Hippocampal formation (tissue), 2 donors: ENCODE measurements around the gene BCL11B.

Experiments used
- DNase-seq, 2 donors: peaks; one replicate each; lab custom pipeline; 2025; lab: John Stamatoyannopoulos, UW

Gene BCL11B

DNA sequence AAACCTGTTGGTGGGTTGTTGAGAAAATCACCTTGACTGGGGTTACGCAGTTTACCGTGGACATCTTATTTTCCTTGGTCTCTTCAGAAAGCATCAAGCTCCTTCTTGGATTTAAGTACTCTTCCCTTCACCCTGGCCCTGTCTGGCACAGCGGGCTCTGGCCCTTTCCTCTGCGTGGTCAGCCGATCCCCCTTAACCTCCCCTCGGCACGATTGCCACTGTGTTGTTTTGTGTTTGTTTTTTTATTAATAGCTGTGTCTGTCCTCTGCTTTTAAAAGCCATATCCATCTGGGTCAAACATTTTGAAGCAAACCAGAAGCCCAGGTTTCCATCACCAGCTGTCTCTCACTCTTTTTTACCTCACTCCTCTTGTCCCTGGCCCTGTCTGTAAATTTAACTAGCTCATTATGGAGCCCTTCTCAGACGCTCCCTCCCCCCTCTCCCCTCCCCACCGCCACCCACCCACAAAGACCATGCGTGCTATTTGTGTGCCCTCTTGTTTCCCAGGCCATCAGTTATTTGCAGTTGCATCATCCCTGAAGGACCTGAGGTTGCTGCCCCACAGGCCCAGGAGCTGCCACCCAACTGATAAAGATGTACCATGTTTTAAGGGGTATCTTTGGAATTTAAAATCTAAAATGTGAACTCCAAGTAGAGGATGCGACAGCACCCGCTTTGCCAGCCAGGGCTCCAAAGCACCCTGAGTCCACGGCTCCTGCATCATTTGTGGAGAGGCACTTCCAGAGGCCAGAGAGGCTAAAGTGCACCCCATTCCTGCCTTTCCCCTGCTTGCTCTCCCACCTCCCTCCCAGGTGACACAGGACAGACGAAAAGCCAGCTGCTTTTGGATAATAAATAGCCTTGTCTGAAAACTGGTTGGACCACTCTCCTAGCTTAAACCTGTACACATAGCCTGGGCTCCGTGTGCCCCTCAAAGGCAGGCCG lies 3.9 kb downstream of the BCL11B start:
- DNase-seq: no peak

- DNase-seq: no peak
Observed at GRCh38 chr14:99267381-99267780, 4.6 kb downstream of the BCL11B start.

DNA sequence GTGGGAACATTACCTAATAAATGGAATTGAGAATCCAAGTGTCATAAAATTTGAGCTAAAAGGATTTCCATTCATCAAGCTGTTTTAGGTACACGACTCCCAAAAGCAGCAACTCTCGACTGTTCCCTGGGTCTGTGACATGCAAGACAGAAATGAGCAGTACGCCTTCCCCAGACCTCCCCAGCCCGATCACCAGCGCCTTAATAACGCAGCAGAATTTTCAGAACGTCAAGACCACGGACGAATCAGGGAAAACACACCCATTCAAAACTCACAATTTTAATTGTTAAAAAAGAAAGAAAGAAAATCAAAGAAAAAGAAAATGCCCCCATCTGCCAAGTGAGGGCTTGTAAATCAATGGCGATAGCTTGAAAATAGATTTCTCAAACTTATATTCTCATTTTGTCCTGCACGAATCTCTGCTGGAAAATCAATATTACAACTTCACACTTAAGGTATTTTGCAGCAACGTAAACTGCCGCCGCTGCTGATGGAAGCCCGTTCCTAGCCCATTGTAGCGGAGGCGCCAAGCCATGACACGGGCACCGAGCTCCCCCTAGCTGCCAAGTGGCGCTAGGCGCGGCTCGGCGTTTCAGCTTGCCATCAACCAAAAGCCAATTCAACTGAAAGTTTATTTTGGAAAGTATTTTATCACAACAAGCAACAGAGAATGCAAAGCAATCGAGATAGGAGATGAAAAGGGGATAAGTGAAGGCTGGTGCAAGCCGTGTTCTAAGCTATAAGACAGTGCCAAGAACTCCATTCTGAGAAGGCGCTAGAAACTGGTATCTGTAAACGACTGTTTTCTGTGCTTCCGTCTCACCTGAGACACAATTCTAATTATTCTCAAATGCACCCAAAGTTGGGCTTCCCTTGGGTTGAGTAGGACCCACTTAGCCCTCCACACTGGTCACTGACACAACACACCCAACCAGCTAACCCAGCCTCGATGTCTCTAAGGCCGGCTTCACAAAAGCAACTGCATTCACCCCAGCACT lies 5.5 kb downstream of the BCL11B start:
- DNase-seq: peak; percentile 61 to 76

- no peak for DNase-seq
Observed at GRCh38 chr14:99265571-99265970, 6.4 kb downstream of the BCL11B start.

- DNase-seq: no peak
Observed at GRCh38 chr14:99264691-99265450, 7.1 kb downstream of the BCL11B start.

DNA sequence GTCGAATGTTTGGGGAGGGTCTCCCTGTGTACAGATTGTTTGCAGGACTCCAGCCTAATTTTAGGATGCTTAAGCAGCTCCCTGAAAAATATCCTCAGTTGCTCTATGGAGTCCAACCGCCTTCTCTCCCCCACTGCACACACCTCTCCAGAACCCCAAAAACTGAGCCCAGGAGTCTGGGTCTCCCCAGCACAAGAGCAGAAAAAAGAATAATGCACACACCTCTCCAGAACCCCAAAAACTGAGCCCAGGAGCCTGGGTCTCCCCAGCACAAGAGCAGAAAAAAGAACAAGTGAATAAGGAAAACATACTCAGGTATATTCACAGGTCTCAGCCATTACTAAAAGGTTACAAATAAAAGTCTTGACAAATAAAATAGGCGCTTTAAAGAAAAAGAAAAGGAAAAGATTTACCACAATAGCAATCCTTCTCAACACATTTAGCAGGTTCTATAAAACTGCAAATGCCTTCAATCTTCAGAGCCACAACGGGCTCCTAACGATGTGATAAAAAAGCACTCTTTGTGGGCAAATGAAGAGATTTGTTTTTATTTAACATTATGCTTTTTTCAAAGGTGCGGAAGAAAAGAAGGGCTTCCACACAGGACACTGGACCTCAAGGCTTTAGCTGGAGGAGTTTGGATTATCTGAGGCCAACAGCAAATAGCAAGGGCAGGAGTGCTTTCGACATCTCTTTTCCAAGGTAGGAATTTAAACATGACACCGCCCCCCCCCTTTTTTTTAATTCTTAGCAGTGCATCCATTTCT lies 8.2 kb downstream of the BCL11B start:
- DNase-seq: no peak

DNA sequence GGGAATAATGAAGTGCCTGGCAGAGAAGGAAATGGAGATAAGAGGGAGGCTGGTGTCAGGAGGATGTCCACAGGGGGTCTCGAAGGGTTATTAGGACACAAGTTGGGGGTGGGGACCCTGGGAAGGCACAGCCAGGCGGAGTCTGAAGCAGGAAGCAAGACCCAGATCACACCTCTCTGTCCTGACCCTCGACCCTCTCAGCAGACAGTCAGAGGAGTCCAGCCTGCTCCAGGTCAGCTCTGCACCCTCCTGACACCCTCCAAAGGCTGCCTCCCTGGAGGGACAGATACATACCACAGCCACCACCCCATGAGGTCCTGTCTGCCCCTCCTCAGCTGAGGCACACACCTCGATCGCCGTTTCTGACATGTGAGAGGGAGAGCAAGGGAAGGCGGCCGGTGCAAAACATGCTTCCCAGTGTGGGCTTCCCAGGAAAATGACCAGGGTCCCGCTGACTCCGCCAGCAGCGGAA lies 9.0 kb downstream of the BCL11B start:
- no peak for DNase-seq

DNA sequence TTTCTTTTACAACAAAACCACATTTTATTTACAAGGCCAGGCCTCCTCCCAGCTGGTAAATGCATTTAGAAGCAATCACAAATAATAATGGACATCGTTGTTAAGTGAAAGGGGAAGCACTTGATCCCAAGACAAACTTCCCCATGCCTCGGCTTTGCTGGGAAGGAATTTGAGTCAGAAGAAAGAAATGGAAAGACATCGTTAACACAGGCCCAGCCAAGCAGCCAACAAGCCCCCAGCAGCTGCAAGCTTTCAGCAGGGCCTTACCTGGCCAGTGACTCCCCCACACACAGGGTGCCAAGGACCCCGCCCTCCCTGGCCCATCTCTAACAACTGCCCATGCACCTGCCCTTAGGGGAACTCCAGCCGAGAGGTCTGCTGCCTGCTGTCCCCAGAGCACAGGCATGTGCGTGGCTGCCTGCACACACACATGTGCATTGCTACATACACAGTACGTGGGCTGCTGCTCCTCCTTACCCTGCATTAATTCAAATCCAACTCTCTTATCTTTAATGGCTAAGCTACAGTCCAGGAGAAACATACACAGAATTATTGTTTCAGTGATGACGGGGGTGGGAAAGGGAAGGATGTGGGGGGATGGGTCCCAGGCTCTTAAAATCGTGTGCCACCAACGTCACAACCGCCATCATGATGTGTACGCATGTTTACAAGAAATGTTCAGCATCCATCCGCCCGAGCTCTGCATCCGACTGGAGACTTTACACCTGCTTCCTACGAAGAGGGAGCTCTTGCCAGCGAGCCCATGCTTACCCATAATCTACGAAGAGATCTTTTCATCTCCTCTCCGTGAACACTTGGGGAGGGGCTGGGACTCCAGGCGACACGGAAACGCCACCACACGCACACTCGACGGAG lies 9.8 kb downstream of the BCL11B start:
- DNase-seq: no peak

DNA sequence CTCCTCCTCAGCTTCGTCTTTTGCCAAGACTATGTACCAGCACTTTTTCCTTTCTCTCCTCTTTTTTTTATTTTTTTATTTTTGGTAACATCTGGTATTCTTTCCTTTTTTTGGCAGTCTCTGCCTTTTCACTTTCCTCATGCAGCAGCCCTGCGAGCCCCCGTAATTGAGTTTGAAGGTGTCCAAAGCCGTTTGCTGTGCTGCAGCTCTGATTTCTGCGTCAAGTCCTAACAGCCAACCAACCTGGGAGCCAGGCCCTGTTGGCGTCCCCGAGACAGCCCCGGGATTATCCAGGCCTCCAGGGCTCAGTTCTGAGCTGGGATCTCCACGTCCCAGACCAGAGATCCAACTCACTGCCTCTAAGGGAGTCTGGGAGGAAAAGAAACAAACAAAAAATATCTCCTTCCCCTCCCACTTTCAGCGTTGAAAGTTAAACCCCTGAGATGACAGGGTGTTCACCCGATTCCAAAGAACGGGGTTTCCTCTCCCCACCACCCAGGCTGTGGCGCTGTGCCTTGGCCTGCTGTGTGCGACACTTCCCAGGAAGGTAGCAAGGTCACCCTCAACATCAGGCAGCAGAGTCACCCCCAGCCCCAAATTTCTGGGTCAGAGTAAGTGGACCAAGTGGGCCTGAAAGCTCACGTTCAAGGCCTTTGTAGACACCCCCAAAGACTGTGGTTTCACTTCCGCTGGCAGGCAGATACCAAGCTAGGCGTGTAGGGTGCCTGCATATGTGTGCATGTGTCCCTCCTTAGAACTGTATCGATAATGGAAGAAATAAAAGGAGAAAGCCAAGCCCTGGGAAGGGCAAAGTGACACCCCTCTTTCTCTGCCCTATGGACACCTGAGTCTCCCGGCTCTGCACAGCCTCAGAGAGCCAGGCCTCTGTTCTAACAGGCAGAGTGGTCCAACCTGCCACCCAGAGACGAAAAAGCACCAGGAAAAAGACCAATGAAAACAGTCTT lies 11.1 kb downstream of the BCL11B start:
- no peak for DNase-seq

DNA sequence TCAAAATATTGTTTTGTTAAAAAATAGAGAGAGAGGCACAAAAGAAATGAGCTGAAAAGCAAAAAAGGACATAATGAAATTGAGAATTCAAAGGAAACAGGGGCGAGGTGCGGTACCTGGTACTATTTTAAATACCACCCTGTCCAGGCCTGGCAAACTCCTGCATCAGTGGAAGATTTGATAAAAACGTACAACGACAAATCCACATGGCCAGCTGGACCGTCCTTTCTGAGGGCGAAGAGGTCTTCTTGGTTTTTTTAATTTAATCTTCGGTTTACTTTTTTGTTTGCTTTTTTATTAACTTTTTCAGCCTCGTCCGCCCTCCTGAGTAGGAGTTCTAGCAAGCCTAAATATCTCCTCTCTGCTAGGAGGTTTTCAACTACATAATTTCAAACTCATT lies 11.9 kb downstream of the BCL11B start:
- no peak for DNase-seq

- no peak for DNase-seq
Observed at GRCh38 chr14:99258876-99259726, 12.9 kb downstream of the BCL11B start.

- DNase-seq: no peak
Observed at GRCh38 chr14:99258341-99258861, 13.6 kb downstream of the BCL11B start.

GRCh38 chr14:99257673-99258221 lies 14.2 kb downstream of the BCL11B start:
- no peak for DNase-seq

GRCh38 chr14:99257122-99257672 lies 14.8 kb downstream of the BCL11B start:
- no peak for DNase-seq

DNA sequence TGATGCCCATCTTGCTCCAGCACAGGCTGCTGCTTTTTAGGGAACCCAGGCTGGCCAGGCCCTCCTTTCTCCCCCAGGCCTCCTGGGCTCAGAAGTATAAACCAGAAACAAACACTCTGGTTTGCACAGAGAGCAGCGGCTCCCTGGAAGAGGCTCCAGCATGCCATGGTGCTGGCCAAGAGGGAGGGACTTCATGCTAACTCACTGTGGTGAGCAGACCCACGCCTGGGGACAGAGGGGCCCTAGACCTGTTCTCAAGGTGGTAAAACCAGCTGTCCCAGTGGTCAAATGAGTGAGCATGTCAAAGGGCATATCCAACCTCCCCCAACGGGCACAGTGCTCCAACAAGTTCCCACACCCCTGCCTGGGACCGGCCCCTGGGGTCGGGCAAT lies 15.5 kb downstream of the BCL11B start:
- no peak for DNase-seq

- no peak for DNase-seq
Observed at GRCh38 chr14:99255621-99256482, 16.1 kb downstream of the BCL11B start.
